Neutrophil (primary cell): Measurements from ENCODE around the gene ARVCF.

Source experiments
- H3K27ac ChIP-seq: fragments of 200-600 bp; sonication (generic); 2 replicates; pipeline ENCODE4 v1.5.1; 2016; ENCODE audit warnings: mild to moderate bottlenecking, moderate library complexity
- H3K27me3 ChIP-seq: fragments of 200-600 bp; sonication (generic); 2 replicates; pipeline ENCODE4 v1.6.0; 2016; ENCODE audit warnings: mild to moderate bottlenecking
- H3K36me3 ChIP-seq: fragments of 200-600 bp; sonication (generic); 2 replicates; pipeline ENCODE4 v1.5.1; 2017
- H3K4me1 ChIP-seq, 2 experiments: fragments of 200-600 bp in 1 of 2; sonication (generic) in 1 of 2; 1 replicate in 1 of 2; 2 replicates in 1 of 2; pipeline versions ENCODE4 v1.5.1 to v1.6.1; 2013 to 2016; ENCODE audit warnings: low read depth in 1 of 2, low read length in 1 of 2, mild to moderate bottlenecking in 1 of 2, moderate library complexity in 1 of 2; ENCODE audit not compliant: control insufficient read depth in 1 of 2, insufficient read depth in 1 of 2
- H3K4me3 ChIP-seq, 2 experiments: fragments of 200-600 bp in 1 of 2; sonication (generic) in 1 of 2; 1 replicate in 1 of 2; 2 replicates in 1 of 2; pipeline ENCODE4 v1.5.1; 2013 to 2016; ENCODE audit warnings: low read depth in 1 of 2, low read length in 1 of 2, mild to moderate bottlenecking in 1 of 2, moderate library complexity in 1 of 2
- H3K9me3 ChIP-seq: fragments of 200-600 bp; sonication (generic); 2 replicates; pipeline ENCODE4 v1.5.1; 2016
- CTCF ChIP-seq: fragments of 200-600 bp; sonication (generic); IDR thresholded peaks from 2 replicates; pipeline ENCODE4 v1.5.1; 2016; ENCODE audit warnings: antibody characterized with exemption

Gene ARVCF

DNA sequence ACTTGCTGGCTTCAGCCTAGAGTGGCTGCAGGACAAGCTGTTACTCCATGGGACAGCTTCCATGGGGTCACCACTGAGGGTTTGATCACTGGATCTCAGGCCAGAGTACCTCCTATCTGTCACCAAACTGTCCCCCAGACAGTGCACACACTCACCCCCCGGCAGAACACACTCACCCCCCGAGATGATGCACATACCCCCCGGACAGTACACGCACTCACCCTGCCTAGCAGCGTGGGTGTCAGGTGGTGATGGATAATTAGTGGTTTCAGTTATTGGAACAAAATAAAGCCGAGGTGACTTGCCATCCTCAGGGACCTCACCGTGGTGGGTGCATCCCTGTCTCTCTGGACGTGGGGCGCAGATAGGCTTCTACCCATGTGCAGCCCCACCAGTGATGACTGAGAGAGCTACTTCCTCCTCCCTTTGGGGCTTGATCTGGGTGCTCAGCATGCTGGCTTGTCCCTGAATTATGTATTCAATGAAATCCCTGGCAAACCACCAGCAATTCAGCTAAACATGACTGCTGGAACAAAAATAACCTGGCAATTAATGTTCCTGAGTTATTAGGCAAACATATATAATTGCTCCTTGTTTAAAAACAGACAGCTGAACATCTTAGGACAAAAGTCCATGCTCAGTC is 23.2 kb upstream of the ARVCF start:
- TF ChIP-seq CTCF = no peak
- Histone ChIP-seq H3K27me3 (no peaks in the 10 kb centered on the region), H3K27ac (no peak overlapping the region), H3K36me3 (peaks cover 95% of the 10 kb centered on the region), H3K9me3 (no peaks in the 10 kb centered on the region), H3K4me3 (no peak overlapping the region), H3K4me1 (no peaks in the 10 kb centered on the region)

GRCh38 chr22:20038574-20038973 is 22.0 kb upstream of the ARVCF start:
- H3K9me3 ChIP-seq = no peaks in the 10 kb centered on the region
- H3K27me3 ChIP-seq = no peaks in the 10 kb centered on the region
- no peak for TF ChIP-seq CTCF
- H3K4me3 ChIP-seq = no peak overlapping the region
- H3K4me1 ChIP-seq = peaks cover 0 to under 1% of the 10 kb centered on the region in 2 experiments
- peaks cover 84% of the 10 kb centered on the region for H3K36me3 ChIP-seq
- H3K27ac ChIP-seq = no peak overlapping the region

- Histone ChIP-seq H3K4me1 (peaks cover 4 to 12% of the 10 kb centered on the region in 2 experiments), H3K27ac (no peak overlapping the region), H3K4me3 (no peak overlapping the region), H3K9me3 (no peaks in the 10 kb centered on the region), H3K36me3 (peaks cover 85% of the 10 kb centered on the region), H3K27me3 (no peaks in the 10 kb centered on the region)
- TF ChIP-seq CTCF = no peak
Measured at GRCh38 chr22:20037419-20037818, 20.8 kb upstream of the ARVCF start.

- Histone ChIP-seq H3K4me3 (no peak overlapping the region), H3K9me3 (no peaks in the 10 kb centered on the region), H3K27ac (no peak overlapping the region), H3K36me3 (peaks cover 87% of the 10 kb centered on the region), H3K27me3 (no peaks in the 10 kb centered on the region), H3K4me1 (peaks cover 10 to 19% of the 10 kb centered on the region in 2 experiments)
- no peak for TF ChIP-seq CTCF
Measured at GRCh38 chr22:20036535-20037392, 20.1 kb upstream of the ARVCF start.

GRCh38 chr22:20036084-20036482 is 19.5 kb upstream of the ARVCF start:
- H3K4me1 ChIP-seq = peaks cover 17 to 23% of the 10 kb centered on the region in 2 experiments
- no peaks in the 10 kb centered on the region for H3K27me3 ChIP-seq
- no peak for TF ChIP-seq CTCF
- peaks cover 87% of the 10 kb centered on the region for H3K36me3 ChIP-seq
- H3K27ac ChIP-seq = no peak overlapping the region
- H3K4me3 ChIP-seq = no peak overlapping the region
- H3K9me3 ChIP-seq = no peaks in the 10 kb centered on the region
